IPS DF 19.7 (cell line): ENCODE data around the gene LRMDA.
"Not testable (repeated sequence)": the region's sequence is repeated elsewhere in the genome, so short reads cannot be mapped to it uniquely, and the experiment has no call there.

Experiments used
- DNase-seq: peaks from one replicate; pipeline ENCODE4 v3.0.0-alpha.2; 2013; ENCODE audit warnings: low read depth, low spot score

LRMDA gene

DNA sequence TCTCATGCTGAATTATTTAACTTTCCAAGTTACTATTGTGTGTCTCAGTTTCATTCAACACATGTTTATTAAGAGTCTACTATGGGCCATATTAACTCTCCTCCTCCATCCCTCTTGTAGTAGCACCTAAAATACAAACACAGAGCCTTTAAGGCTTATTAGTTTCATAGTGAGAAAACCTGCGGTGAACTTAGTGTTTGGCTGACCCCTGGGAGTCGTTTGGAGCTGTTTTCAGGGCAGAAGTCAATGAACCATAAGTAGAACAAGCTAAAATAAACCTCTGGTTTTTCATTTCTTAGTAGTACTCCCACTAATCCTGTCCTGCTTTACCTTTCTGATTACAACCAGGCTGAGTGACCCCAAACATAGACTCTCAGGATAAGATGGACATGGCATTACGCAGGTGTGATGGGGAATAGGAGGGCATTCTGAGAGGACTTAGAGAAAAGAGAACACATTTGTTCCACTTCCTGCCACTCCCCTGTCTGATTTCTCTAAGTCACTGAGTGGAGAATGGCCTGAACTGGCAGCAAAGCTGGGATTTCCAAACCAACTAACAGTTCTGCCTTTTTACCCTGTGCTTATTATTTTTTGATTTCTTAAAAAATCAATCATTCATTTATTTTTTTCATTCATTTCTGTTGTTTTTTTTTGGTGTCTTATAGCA is 74.5 kb downstream of the LRMDA start:
- no peak for DNase-seq

DNA sequence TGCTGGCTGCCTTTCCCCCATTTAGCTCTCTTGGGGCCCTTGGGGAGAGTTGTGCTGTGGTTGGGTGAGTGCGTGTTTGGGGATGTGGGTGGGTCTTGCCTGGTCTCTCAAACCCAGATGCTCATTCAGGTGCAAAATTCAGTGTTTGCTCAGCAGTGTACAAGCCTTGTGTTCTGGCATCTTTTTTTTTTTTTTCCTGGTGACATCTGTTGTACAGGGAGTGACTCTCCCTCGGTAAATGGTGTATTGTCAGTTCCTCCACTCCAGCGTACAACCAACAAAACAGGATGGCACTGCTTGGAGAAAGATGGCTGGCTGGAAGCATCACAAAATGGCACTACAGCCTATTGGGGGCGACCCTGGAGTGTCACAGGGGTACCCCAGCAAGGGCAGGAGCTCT is 75.5 kb downstream of the LRMDA start:
- DNase-seq, result no peak

- no peak for DNase-seq
Measured at GRCh38 chr10:75507469-75507868, 76.0 kb downstream of the LRMDA start.

DNA sequence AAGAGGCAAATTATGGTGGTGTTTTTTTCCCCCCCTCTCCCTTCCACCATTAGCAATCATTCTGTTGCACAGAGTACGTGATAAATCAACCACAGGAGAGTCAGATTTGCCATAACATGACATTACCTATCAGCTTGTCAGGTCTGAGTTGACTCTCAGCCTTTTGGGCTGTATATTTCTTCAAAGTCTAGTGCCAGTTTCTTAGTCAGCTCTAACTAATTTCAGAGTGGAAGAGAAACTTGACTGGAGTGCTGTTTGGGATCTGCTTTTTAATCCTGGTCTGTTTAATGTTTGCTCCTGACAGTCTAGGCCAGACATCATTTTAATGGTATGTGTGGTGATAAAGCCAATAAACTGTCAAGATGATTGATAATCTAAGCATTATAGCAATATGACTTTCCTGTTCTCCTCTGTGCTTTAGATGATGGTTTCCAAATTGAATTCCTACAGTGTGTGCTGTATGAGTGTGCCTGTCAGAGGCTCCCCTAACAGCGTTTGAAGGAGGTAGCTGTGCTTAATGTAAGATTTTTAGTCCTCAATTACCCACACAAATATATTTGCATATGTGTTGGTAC is 76.9 kb downstream of the LRMDA start:
- DNase-seq, result no peak

DNA sequence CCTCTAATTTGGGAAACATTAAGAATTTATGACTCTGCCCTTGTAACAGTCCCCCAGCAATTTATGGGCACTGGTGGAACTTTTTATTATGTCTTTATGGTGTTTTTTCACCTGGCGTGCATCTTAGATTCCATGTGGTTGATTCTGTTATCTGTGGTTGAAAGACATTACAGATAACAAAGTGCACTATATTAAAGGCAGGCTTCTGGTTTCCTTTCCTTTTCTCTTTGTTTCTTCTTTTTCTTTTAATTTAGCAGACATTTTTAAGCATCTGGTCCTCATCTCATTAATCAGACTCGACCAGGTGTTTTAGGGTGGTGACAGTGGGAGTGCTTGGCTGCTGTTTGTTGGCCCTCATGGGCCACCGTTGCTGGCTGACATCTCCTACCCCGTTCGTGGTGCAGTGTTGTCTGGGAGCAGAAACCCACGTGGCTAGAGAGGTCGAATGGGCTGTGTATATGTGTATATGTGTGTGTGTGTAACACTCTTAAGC is 77.4 kb downstream of the LRMDA start:
- no peak for DNase-seq

GRCh38 chr10:75509706-75510105 is 78.3 kb downstream of the LRMDA start:
- DNase-seq, result no peak

DNA sequence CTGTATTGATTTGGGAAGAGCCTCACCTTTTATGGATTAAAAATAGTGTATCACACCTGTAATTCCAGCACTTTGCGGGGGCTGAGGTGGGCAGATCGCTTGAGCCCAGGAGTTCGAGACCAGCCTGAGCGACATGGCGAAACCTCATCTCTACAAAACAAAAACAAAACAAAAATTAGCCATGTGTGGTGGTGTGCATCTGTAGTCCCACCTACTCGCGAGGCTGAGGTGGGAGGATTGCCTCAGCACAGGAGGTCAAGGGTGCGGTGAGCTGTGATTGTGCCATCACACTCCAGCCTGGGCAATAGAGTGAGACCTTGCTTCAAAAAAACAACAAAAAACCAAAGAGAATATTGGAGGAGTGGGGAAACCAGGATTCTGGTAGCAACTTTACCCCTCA is 79.6 kb downstream of the LRMDA start:
- no peak for DNase-seq

- no peak for DNase-seq
Measured at GRCh38 chr10:75512203-75512933, 80.9 kb downstream of the LRMDA start.

DNA sequence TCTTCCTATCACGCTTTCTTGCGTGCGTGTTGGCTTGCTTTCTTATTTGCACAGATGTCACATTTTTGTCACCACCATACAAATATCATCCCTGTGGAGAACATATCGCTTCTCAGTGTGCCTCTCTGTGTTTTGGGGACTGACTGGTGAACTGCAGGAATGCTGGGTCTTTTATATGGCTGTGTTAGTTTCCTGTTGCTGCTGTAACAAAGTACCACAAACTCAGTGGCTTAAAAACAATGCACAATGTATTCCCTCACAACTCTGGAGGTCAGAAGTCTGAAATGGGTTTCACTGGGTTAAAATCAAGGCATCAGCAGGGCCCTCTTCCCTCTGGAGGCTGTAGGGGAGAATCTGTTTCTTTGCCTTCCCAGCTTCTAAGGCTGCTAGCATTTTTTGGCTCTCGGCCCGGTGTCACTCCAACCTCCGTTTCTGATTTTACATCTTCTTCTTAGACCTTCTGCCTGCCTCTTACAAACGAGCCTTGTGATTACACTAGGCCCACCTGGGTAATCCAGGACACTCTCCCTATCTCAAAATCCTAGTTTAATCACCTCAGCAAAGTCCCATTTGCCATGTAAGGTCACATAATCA is 82.0 kb downstream of the LRMDA start:
- no peak for DNase-seq

DNA sequence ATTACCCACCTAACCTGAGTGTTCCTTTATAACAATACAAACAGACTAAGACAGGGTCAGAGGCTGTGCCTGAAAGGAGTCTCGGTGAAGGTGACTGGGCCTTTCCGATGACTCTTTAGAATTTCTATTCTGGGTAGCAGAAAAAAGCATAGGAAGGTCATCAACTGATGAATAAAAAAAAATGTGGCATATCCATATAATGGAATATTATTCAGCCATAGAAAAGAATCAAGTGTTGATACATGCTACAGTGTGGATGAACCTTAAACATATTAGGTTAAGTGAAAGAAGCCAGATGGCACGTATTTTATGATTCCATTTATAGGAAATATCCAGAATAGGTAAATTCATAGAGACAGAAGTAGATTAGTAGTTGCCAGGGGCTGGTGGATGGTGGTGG is 83.4 kb downstream of the LRMDA start:
- no peak for DNase-seq

GRCh38 chr10:75516154-75516553 is 84.7 kb downstream of the LRMDA start:
- DNase-seq, result not testable (repeated sequence)

DNA sequence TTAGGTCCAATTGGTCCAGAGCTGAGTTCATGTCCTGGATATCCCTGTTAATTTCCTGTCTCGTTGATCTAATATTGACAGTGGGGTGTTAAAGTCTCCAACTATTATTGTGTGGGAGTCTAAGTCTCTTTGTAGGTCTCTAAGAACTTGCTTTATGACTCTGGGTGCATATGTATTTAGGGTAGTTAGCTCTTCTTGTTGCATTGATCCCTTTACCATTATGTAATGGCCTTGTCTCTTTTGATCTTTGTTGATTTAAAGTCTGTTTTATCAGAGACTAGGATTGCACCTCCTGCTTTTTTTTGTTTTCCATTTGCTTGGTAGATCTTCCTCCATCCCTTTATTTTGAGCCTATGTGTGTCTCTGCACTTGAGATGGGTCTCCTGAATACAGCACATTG is 87.8 kb downstream of the LRMDA start:
- DNase-seq, result not testable (repeated sequence)

DNA sequence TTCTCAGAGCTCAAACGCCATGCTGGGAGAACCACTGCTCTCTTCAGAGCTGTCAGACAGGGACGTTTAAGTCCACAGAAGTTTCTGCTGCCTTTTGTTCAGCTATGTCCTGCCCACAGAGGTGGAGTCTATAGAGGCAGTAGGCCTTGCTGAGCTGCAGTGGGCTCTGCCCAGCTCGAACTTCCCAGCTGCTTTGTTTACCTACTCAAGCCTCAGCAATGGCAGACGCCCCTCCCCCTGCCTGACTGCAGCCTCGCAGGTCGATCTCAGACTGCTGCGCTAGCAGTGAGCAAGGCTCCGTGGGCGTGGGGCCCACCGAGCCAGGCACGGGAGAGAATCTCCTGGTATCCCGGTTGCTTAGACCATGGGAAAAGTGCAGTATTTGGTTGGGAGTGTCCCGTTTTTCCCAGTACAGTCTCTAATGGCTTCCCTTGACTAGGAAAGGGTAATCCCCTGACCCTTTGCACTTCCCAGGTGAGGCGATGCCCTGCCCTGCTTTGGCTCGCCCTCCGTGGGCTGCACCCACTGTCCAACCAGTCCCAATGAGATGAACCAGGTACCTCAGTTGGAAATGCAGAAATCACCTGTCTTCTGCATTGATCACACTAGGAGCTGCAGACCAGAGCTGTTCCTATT is 89.9 kb downstream of the LRMDA start:
- DNase-seq, result not testable (repeated sequence)

GRCh38 chr10:75525067-75525466 is 93.6 kb downstream of the LRMDA start:
- no peak for DNase-seq

DNA sequence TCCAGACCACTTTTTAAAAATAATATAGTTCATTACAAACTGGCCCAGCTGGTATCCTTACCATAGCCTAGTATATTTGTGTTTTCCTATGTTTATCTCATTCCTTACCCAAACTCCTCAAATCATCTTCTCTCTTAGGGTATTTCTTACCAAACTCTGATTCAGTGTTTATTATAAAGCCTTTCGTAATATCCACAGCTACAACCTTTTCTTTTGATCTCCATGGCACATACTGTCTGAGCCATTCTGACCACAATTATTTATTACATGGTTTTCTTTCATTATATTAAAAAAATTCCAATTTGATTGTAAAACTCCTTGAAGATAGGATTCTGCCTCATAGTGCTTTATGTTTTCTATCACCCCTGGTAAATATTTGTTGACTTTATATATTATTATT is 94.2 kb downstream of the LRMDA start:
- no peak for DNase-seq

GRCh38 chr10:75527542-75527941 is 96.1 kb downstream of the LRMDA start:
- DNase-seq, result no peak

DNA sequence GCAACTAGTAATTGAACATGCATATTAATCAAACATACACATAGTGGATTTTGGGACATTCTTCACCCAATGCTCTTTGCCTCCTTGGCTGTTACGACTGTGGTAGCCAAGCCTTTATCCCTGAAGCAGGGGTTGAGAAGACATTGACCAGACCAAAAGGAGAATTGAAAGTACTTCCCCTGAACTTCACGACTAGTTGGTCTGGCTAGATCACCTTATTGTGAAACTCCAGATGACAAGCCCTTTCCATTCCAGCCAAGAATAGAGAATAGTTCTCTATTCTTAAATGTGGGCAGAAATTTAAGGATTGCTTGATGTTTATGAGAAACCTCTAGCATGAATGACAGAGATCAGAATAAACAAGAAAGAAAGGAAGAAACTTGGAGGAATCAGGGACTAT is 97.0 kb downstream of the LRMDA start:
- DNase-seq, result no peak

DNA sequence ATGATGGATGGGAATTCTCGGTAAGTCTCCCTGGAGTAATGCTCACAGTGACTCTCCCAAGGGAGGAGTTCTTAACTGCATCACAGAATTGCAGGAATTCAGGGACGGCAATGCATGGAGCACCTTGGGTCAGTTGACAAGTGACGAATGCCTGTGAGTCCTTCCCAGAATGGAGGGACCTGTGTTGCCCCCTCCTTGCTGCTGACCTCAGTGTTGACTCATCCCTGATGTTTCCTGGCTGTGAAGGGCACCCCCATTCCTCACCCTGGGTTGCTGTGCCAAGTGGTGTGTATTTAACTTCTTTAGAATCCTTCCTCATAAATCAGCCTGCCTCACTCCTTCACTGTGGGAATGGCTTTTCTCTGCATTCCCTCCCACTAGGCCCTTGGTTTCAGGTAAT is 98.9 kb downstream of the LRMDA start:
- no peak for DNase-seq

DNA sequence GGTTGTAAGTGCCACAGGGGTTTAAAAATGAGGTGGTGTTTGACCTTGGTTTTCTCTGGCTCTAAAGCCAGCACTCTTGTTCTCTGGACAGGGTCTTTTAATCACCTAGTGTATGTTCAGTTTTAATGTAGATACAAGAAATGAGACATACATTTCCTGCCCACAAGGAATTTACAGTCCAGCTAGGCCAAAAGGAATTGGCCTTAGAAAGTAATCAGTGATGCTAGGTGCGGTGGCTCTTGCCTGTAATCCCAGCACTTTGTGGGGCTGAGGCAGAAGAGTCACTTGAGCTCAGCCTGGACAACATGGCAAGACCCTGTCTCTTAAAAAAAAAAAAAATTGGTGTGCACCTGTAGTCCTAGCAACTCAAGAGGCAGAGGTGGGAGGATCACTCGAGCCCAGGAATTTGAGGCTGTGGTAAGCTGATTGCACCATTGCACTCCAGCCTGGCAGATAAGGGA is 100.2 kb downstream of the LRMDA start:
- DNase-seq, result no peak

GRCh38 chr10:75532253-75532924 is 101.0 kb downstream of the LRMDA start:
- no peak for DNase-seq

- no peak for DNase-seq
Measured at GRCh38 chr10:75538144-75538543, 106.7 kb downstream of the LRMDA start.
